AG04450 (cell line): Measurements from ENCODE around the gene MATCAP1. TPM values are rescaled to one million over a fixed set of nuclear protein-coding genes. Genes with fewer than 3 reads are reported as not detected.

Experiments used
- CTCF ChIA-PET: fragments of 300-600, 350-600 bp; formaldehyde crosslinking; extraction: SDS; loops from one replicate; lab custom pipeline; 2022; ENCODE audit warnings: antibody characterized with exemption, inconsistent platforms; lab: Charles Lee
- POLR2A ChIA-PET: fragments of 350-600 bp; formaldehyde crosslinking; extraction: SDS; loops from one replicate; lab custom pipeline; 2021; ENCODE audit warnings: antibody characterized with exemption, inconsistent platforms; lab: Yijun Ruan, JAX
- DNase-seq: peaks from one replicate; pipeline ENCODE4 v3.0.0-alpha.2; 2011; ENCODE audit warnings: low read depth, low spot score
- H3K27ac ChIP-seq: one replicate; pipeline ENCODE4 v1.5.1; 2012; ENCODE audit warnings: low read depth, low read length, control low read depth
- H3K27me3 ChIP-seq: one replicate; pipeline ENCODE4 v1.6.0; 2012; ENCODE audit warnings: low read length; ENCODE audit not compliant: control insufficient read depth, insufficient read depth
- H3K4me3 ChIP-seq: 2 replicates; pipeline ENCODE4 v1.5.1; 2011; ENCODE audit warnings: mild to moderate bottlenecking, low read depth, low read length, control low read depth
- H3K9me3 ChIP-seq: 2 replicates; pipeline ENCODE4 v1.5.1; 2012; ENCODE audit warnings: low read length; ENCODE audit not compliant: control insufficient read depth, insufficient read depth
- CTCF ChIP-seq: IDR thresholded peaks from 2 replicates; pipeline ENCODE4 v1.5.1; 2011; ENCODE audit warnings: low read depth, low read length, control low read depth, inconsistent platforms
- polyA plus RNA-seq: library from polyadenylated mRNA; depleted of rRNA; stranded (reverse); fragments of >200 nt; gene quantifications from 2 replicates; pipeline ENCODE4 v1.2.3, GENCODE V29; 2011

The MATCAP1 gene
- polyA plus RNA-seq, 1 experiment: 13.9 TPM

DNA sequence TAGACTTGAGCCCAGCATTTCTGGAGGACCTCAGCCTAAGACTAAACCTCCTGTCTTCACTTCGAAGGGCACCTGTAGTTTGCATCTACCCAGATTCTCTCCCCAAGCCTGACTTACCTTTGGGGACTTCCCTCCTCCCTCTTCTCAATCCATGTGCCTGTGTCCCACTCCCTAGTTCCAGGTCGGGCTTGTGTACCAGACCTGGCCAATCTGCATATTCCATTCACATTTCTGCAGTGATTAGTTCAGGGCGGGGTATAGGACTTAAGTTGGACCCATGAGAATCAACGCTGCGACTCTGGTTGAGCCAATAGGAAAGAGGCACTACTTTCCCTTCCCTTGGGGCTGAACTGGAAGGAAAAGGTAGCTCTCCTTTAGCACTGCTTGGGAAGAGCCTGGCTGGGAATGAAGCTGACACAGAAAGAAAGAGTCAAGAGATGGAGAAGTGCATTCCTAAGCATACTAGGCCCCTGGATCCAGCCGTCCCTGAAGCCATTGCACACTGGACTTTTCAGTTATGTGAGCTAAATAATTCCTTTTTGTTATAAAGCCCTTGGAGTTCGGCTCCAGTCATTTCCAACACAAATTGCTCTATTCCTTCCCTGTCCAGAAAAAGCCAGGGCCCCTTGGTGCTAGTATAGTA, 26.5 kb downstream of the MATCAP1 start:
- no peak for DNase-seq

DNA sequence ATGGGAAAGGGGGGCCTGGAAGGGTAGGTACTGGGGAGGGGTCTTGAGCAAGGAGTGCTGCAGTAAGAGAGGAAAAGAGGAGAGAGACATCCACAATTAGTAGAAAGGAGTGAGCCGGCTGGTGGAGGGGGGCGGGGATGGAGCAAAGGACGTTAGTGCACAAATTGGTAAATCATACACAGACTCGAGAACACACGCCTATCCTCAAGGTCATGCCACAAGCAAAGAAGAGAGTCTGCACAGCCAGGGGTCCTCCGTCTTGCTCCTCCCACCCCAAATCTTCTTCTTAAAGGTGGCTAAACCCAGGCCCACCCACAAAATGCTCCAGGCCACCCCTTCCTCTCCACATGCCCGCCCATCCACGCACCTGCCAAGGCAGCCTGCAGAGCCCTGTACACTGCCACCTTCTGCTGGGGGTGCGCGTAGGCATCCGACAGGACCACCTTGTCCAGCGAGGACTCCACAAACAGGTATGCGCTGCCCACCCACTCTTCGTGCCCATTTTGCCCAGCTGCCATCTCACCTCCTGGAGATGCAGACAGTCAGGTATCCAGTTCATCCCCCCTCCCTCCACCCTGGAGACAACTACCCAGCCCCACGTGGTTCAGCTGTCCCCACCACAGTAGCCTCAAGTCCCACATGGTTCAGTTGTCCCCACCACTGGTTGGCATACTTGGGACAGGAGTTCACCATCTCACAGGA, 27.5 kb downstream of the MATCAP1 start:
- DNase-seq: no peak
- no peak overlapping the region for H3K4me3 ChIP-seq
- peaks cover 15% of the 10 kb centered on the region for H3K27me3 ChIP-seq
- no peak overlapping the region for H3K27ac ChIP-seq
- TF ChIP-seq CTCF: no peak
- POLR2A ChIA-PET: no interaction called here
- CTCF ChIA-PET: interaction anchor here (0.5 to 3.5 kb wide), 22 partner anchors 7 to 266 kb away, joined by 3 to 62 read pairs (median 9); partner anchors contain the start of genes CES3 and CES4A
- peaks cover 12% of the 10 kb centered on the region; the same call in 1 of the 2 replicates for H3K9me3 ChIP-seq

More for the DNA sequence above, 26.5 kb downstream of the MATCAP1 start:
- ChIA-PET CTCF (interaction anchor here (0.8 to 1.7 kb wide), 4 partner anchors 28 to 205 kb away, joined by 3 to 7 read pairs (median 4); partner anchors contain the start of gene CES3), POLR2A (interaction anchor here (1.0 kb wide), 1 partner anchor 13 kb away, joined by 3 read pairs; the partner anchor contains the start of gene NOL3)
- Histone ChIP-seq H3K9me3 (peaks cover 12% of the 10 kb centered on the region; the same call in 1 of the 2 replicates), H3K27me3 (peaks cover 16% of the 10 kb centered on the region), H3K27ac (no peak overlapping the region), H3K4me3 (no peak overlapping the region)
- no peak for TF ChIP-seq CTCF

- ChIA-PET CTCF (interaction anchor here (0.5 to 3.5 kb wide), 55 partner anchors 8 to 287 kb away, joined by 3 to 62 read pairs (median 5); partner anchors contain the start of genes CES3, CES4A and MATCAP1), POLR2A (interaction anchor here (1.0 to 1.5 kb wide), 5 partner anchors 21 to 202 kb away, joined by 3 to 4 read pairs (median 3); no protein-coding TSS in a partner anchor)
- TF ChIP-seq CTCF: peak; percentile 78
- peak; percentile 33 for DNase-seq
- peaks cover 10% of the 10 kb centered on the region; the same call in 1 of the 2 replicates for H3K9me3 ChIP-seq
- H3K27ac ChIP-seq: no peak overlapping the region
- H3K4me3 ChIP-seq: peak overlapping the region; percentile 20
- H3K27me3 ChIP-seq: peaks cover 15% of the 10 kb centered on the region
These were observed 28.2 kb downstream of the MATCAP1 start for GRCh38 chr16:67155295-67156142.

DNA sequence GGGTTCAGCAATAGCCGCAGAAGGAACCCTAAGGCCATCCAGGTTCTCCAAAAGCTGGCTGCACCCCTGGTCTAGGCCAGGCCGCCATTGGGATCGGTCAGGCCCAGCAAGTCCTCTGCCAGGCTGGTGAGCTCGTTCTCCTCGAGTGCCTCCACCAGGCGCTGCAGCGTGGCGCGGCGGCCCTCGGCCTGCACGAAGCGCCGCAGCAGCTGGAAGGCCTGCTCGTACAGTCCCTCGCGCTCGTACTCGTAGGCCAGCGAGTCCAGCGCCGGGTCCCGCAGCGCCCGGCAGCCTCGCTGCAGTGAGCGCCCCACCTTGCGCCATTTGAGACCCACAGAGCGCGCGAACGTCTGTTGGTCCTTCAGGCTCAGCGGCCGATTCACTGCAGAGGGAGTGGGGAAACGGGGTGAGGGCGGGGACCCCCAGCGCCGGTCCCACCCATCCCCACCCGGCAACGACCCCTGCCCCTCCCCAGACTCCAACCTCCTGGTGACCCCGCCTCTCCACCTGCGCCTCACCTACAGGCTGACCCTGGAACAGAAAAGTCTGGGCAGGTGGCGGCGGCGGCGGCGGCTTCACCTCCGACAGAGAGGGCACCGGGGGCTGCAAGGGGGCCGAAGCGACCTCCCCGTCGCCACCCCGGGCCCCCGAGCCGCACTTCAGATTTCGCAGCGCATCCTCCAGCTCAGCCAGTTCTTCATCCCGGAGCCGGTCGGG, 29.0 kb downstream of the MATCAP1 start:
- POLR2A ChIA-PET: interaction anchor here (1.0 to 1.5 kb wide), 5 partner anchors 22 to 201 kb away, joined by 3 to 4 read pairs (median 3); no protein-coding TSS in a partner anchor

More for the DNA sequence above, 29.0 kb downstream of the MATCAP1 start:
- CTCF ChIA-PET: interaction anchor here (0.5 to 3.5 kb wide), 53 partner anchors 9 to 286 kb away, joined by 3 to 62 read pairs (median 6); partner anchors contain the start of genes CES3, CES4A and MATCAP1
- peaks cover 10% of the 10 kb centered on the region; the same call in 1 of the 2 replicates for H3K9me3 ChIP-seq
- peaks cover 15% of the 10 kb centered on the region for H3K27me3 ChIP-seq
- TF ChIP-seq CTCF: no peak
- peak overlapping the region; percentile 20 for H3K4me3 ChIP-seq
- H3K27ac ChIP-seq: no peak overlapping the region
- DNase-seq: no peak
